Calu3 (cell line): ENCODE measurements around the gene TMA16. TPM values are rescaled to one million over a fixed set of nuclear protein-coding genes. Genes with fewer than 3 reads are reported as not detected.
A peak's percentile ranks its signal among the peaks of the same experiment; 100 is the strongest.

Source experiments
- BruUV-seq: library from RNA; stranded (reverse); fragments of 400-500 nt; replicated peaks from 2 replicates; lab custom pipeline; 2021; lab: Mats Ljungman, UMichigan
- CTCF ChIA-PET: fragments of 300-600 bp; sonication (Branson Sonifier 250); formaldehyde crosslinking; loops from one replicate; lab custom pipeline; 2022; ENCODE audit warnings: antibody characterized with exemption; lab: Charles Lee
- DNase-seq: peaks from one replicate; pipeline ENCODE4 v3.0.0; 2022
- H3K27ac Mint-ChIP-seq: one replicate; pipeline ENCODE4 v1.8.0; 2022; ENCODE audit warnings: mixed read lengths; ENCODE audit not compliant: unreplicated experiment
- H3K27me3 Mint-ChIP-seq: one replicate; pipeline ENCODE4 v1.8.0; 2022; ENCODE audit warnings: mixed read lengths; ENCODE audit not compliant: unreplicated experiment
- H3K36me3 Mint-ChIP-seq: one replicate; pipeline ENCODE4 v1.8.0; 2022; ENCODE audit warnings: mild to moderate bottlenecking, moderate library complexity, mixed read lengths; ENCODE audit not compliant: insufficient read depth, unreplicated experiment
- H3K4me1 Mint-ChIP-seq: one replicate; pipeline ENCODE4 v1.8.0; 2022; ENCODE audit warnings: mild to moderate bottlenecking, low read depth, mixed read lengths; ENCODE audit not compliant: unreplicated experiment
- H3K4me3 Mint-ChIP-seq: one replicate; pipeline ENCODE4 v1.8.0; 2022; ENCODE audit warnings: mild to moderate bottlenecking, low read depth, moderate library complexity, mixed read lengths; ENCODE audit not compliant: unreplicated experiment
- H3K9me3 Mint-ChIP-seq: one replicate; pipeline ENCODE4 v1.8.0; 2022; ENCODE audit warnings: low read depth, mixed read lengths; ENCODE audit not compliant: unreplicated experiment
- CTCF ChIP-seq: fragments of 200-600 bp; IDR thresholded peaks from one replicate; pipeline ENCODE4 v1.8.0; 2022; ENCODE audit warnings: antibody characterized with exemption; ENCODE audit not compliant: unreplicated experiment
- intact Hi-C: fragments of 100-400 bp; cut with micrococcal nuclease; formaldehyde crosslinking; loops from one replicate; pipeline ENCODE4 v1.10.0; 2022; ENCODE audit not compliant: unreplicated experiment
- total RNA-seq: library from RNA; stranded (reverse); gene quantifications from 2 replicates; pipeline ENCODE4 v1.2.3, GENCODE V29; 2022

Gene TMA16
- total RNA-seq, 1 experiment from 2014 or later: 44.1 TPM

- no peaks in the 10 kb centered on the region for H3K4me1 Mint-ChIP-seq
- H3K9me3 Mint-ChIP-seq: no peaks in the 10 kb centered on the region
- H3K4me3 Mint-ChIP-seq: no peak overlapping the region
- no peaks in the 10 kb centered on the region for H3K27me3 Mint-ChIP-seq
- CTCF ChIA-PET: no interaction called here
- H3K36me3 Mint-ChIP-seq: no peaks in the 10 kb centered on the region
- intact Hi-C loops: loop anchor here (1.0 kb wide), 2 partner anchors 59 to 63 kb away; no protein-coding TSS in a partner anchor
- H3K27ac Mint-ChIP-seq: no peak overlapping the region
- TF ChIP-seq CTCF: no peak
- DNase-seq: peak; percentile 40
- BruUV-seq: no TSS peak
Measured at GRCh38 chr4:163484906-163485305, 9.6 kb upstream of the TMA16 start.

- CTCF ChIA-PET: no interaction called here
- no peak for DNase-seq
- no TSS peak for BruUV-seq
- intact Hi-C loops: no loop called here
- no peaks in the 10 kb centered on the region for H3K4me1 Mint-ChIP-seq
- H3K4me3 Mint-ChIP-seq: no peak overlapping the region
- no peaks in the 10 kb centered on the region for H3K27me3 Mint-ChIP-seq
- no peaks in the 10 kb centered on the region for H3K36me3 Mint-ChIP-seq
- no peaks in the 10 kb centered on the region for H3K9me3 Mint-ChIP-seq
- H3K27ac Mint-ChIP-seq: no peak overlapping the region
- TF ChIP-seq CTCF: no peak
Measured at GRCh38 chr4:163485589-163485988, 8.9 kb upstream of the TMA16 start.

GRCh38 chr4:163486321-163486720 lies 8.2 kb upstream of the TMA16 start:
- Mint-ChIP-seq H3K36me3 (no peaks in the 10 kb centered on the region), H3K27me3 (no peaks in the 10 kb centered on the region), H3K4me3 (no peak overlapping the region), H3K9me3 (no peaks in the 10 kb centered on the region), H3K4me1 (no peaks in the 10 kb centered on the region), H3K27ac (no peak overlapping the region)
- no peak for TF ChIP-seq CTCF
- DNase-seq: no peak
- CTCF ChIA-PET: no interaction called here
- BruUV-seq: no TSS peak
- intact Hi-C loops: no loop called here

- Mint-ChIP-seq H3K27me3 (no peaks in the 10 kb centered on the region), H3K36me3 (peaks cover 16% of the 10 kb centered on the region), H3K9me3 (no peaks in the 10 kb centered on the region), H3K4me3 (no peak overlapping the region), H3K27ac (no peak overlapping the region), H3K4me1 (no peaks in the 10 kb centered on the region)
- no TSS peak for BruUV-seq
- no peak for DNase-seq
- TF ChIP-seq CTCF: no peak
- intact Hi-C loops: loop anchor here (5.0 kb wide), 2 partner anchors 88 to 158 kb away; partner anchors contain the start of gene NPY1R
- CTCF ChIA-PET: no interaction called here
Measured at GRCh38 chr4:163489929-163490328, 4.6 kb upstream of the TMA16 start.
